Activated CD4-positive, alpha-beta T cell treated with anti-CD3 and anti-CD28 coated beads, Interleukin-2, amount 50 U/mL, for 48 hours (primary cell): Measurements from ENCODE around the gene PDE8A.

ENCODE experiments used
- DNase-seq, 2 experiments: peaks; one replicate each; pipeline ENCODE4 v3.0.0-alpha.2; 2020

The PDE8A gene

DNA sequence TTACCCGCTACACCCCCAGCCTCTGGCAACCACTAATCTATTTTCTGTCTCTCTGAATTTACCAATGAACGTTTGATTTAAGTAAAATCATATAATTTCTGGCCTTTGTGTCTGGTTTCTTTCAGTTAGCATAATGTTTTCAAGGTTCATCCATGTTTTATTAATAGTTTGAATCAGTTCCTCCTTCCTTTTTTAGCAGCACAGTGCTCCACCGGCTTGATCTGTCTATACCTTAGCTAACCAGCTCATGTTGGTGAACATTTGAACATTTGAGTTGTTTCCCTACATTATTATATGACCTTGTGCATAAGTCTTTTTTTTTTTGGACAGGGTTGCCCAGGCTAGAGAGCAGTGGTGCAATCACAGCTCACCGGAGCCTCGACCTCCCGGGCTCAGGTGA, 33.3 kb downstream of the PDE8A start:
- no peak for DNase-seq

DNA sequence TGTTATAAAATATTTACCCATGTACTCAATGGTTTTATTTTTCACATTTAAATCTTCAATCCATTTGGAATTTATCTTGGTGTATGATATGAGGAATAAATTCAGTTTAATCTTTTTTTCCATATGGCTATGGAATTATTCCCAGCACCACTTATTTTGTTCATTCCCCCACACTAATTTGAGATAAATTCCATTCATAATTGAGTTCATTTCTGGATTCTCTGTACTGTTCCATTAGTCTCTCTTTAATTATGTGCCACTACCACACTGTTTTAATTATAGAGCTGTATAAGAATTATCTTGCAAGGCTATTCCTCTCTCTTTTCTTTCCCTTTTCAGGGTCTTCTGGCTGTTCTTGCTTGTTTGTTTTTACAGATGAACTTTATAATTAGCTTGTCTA, 34.6 kb downstream of the PDE8A start:
- DNase-seq: no peak

DNA sequence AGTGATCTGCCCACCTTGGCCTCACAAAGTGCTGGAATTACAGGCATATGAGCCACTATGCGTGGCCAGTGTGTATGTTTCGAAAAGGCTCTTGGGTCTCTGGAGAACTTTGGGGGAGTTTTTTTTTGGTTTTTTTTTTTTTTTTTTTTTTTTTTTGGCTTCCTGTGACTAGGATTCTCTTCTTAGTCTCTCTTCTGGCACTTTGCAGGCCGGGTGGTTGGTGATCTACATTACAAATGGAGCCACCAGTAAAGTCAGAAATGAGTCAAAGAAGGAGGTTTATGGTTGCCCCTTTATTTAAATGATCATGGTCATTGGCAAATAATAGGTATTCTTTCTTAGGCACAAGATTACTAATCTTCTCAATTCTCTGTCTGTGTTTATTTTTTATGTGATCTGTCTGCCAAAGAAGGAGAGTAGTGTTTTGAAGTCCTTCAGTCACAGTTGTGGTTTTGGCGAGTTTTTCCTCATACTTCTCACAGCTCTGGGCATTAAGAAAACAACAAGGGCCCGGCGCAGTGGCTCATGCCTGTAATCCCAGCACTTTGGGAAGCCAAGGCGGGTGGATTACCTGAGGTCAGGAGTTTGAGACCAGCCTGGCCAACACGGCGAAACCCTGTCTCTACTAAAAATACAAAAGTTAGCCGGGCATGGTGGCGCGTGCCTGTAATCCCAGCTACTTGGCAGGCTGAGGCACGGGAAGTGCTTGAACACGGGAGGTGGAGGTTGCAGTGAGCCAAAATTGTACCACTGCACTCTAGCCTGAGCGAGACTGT, 38.3 kb downstream of the PDE8A start:
- no peak for DNase-seq

DNA sequence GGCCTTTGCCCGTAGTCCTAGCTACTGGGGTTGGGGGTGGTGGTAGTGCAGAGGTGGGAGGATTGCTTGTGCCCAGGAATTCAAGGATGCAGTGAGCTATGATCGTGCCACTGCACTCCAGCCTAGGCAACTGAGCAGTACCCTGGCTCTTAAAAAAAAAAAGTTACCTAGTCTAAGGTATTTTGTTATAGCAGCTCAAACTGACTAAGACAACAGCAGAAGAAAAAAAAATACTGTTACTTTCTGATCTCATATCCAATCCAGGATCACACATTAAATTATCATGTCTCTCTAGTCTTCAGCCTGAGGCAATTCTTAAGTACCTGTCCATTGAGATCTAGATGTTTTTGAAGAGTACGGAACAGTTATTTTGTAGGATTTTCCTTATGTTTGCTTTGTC, 39.8 kb downstream of the PDE8A start:
- no peak for DNase-seq

DNA sequence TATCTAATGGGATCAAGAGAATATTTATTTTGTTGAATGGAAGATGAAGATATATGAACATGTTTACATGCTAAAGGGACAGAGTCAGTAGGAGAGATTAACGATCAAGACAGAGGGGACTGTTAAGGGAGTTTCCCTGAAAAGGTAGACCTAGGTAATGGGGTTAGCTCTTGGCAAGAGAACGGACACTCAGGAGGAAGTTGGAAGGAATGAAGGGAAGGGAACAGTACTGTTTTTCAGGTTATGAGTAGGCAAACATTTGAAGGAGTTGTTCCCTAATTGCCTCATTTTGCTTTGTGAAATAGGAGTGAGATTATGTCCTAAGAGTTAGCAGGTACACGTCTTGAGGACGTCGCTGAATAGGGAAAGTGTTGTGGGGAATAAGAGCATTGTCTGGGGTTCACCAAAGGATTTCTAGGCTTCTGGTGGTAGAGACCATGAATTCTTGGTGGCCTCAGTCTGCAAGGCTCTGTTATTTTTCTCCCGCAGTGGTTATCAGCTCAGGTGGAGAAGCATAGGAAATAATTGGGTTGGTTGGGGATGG, 41.3 kb downstream of the PDE8A start:
- no peak for DNase-seq

DNA sequence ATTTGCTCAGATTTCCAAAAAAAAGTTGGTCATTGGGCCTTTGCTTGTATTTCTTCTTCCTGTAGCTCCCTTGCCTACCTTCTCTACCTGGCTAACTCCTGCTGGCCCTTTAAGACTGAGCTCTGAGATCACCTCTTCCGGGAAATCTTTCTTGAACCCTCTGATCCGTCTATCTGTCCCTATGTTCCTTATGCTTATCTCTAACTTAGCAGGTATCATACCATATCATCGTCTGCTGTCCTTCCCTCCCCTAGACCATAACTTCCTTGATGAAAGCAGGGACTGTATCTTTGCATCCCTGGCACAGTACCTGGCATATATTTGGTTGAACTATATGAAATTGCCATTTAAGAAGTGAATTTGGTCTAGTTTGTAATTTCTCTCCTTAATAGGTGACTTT, 42.3 kb downstream of the PDE8A start:
- no peak for DNase-seq

DNA sequence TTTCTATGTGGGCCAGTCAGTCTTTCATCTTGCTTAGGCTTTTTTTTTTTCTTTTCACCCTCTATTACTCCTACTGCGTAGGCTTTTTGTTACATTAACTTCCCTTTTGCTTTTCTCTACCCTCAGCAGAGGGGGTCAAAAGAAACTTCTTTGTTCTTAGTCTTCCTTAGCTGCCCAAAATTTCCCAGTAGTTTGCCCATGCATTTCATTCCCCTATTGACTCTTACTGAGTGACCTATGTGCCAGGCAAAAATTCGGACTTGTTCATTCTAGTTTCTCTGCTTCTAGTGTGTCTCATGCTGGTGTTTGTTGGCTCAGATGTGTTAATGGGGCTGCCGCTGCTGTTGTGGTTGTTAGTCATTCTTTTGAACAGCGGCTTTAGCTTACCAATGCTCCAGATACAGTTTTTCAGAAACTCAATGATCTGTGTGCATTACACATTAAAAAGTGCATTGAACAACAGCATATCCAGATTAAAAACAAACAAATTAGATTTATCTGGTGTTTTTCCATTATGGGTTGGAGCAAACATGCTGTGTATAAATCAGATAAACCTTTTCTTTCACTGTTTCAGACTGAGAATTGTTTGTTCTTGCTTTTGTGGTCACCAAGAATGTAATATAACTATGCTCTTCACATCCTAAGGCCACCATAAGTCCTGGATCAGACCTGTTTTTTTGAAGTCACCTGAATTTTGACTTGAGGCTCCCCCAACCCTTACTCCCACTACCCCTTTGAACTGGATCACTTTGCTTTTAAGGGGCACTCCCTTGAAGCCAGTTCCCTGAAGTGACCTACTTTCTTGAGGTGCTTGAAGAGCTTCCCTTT, 43.1 kb downstream of the PDE8A start:
- DNase-seq: no peak

DNA sequence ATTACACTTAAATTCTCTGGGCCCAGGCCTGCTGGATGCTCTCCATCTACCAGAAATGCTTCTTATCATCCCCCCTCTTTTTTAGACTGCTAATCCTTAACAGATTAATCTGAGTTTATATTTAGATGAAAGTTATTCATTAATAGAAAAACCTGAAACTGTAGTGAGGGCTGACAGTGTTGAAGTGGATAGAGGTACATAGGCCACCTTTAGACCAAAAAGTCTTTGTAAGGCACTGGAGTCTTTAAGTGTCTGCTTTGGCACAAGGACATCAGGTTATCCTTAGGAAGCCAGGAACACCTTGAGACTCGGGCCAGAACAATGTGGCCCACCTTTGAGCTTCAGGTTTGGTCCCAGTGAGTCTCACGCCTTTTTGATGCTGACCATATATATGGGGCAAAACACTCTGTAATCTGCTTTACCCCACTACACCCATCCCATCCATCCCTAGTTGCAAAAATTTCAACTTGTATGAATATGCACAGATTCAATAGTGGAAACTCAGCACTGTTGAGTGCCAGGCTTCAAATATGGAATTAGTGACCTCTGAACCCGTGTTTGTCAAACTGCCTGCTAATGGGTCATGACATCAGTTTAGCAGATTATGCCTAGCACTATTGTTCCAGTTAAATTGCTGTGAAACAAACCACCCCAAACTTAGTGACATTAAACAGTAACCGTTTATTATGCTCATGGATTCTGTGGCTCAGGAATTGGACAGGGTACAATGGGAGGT, 44.0 kb downstream of the PDE8A start:
- DNase-seq: no peak

DNA sequence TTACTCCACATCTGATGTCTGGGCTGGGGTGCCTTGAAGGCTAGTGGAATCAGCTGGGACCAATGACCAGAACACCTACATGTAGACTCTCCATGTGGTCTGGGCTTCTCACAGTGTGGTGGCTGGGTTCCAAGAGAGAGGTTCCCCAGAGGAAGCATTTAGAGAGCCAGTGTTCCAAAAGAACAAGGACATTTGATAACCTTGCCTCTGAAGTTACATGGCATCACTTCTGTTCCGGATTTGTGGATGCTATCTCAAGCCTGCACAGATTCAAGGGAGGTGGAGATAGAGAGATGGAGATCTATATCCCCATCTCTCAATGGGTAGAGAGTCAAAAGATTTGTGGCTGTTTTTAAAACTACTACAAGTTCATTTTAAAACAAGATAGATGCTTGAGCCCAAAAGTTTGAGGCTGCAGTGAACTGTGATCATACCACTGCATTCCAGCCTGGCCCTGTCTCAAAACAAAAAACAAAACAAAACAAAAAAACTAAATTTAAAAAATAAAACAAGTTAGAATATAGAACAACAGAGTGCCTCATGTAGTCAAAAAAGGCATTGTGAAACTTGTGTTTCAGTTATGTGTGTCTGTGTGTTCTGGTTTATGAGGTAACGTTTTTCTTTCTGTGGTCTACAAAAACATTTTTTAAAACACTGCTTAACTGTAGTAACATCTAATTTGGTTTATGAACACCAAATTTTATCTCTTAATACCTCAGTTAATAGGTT, 44.8 kb downstream of the PDE8A start:
- DNase-seq: no peak

DNA sequence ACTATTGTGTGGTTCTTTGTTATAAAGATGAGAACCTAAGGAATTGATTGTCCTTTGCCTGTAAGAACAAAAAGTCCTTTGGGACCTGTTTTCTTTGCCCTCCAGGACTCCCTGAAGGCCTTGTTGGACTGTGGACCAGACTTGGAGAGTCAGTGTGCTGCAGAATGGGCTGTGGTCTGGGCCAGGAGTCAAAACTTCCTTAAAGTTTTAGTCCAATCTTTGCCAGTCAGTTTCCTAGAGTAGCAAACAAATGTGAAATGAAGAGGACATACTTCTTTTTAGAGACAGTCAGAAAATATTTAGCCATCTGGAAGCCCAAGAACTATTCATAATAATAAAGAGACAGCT, 45.4 kb downstream of the PDE8A start:
- DNase-seq: no peak

DNA sequence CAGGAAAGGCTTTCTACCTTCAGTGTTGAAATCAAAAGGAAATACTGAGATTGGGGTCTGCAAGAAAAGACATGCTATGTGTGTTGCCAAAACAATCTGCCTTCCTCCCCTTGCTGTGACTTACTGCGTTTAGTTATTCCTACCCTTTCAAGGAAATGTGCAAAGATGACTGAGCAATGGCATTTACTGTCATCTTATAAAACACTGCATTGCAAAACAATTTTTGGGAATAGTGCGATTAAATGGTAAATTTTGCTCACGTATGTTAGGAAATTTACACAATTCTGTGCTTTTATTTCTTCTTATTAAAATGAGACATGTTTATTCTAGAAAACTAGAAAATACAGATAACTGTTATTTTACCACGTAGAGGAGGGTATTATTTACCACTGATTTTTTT, 45.8 kb downstream of the PDE8A start:
- DNase-seq: no peak

DNA sequence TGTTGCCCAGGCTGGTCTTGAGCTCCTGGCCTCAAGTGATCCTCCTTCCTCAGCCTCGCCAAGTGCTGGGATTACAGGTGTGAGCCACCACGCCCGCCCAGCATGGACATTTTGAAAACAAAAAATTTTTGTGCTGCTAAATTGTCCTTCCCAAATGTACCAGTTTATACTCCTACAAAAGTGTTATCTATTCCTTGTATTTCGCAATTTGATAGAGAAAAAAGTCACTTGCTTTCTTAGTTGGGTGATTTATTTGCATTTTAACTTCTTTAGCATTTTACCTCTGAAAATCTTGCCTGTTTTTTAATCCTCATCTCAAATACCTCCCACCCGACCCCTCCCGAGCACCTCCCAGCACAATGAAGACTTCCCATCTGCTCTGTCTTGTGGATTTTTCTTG, 46.8 kb downstream of the PDE8A start:
- no peak for DNase-seq

DNA sequence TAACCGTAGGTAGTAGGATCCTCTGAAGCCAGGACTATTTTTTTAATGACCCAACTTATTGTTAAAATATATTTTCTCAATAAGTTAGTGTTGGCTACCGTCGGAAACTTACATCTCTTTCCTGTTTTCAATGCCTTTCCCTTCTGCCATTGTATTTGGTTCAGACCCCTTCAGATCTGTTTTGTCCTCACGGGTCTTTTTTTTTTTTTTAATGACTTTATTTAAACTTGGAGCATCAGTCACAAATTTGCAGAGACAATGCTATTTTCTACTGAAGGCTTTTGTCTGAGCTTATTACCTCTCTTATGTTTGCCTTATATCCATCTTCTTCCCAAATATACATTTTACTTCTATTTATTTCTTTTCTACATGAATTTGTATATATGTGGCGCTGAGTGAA, 47.6 kb downstream of the PDE8A start:
- DNase-seq: no peak

DNA sequence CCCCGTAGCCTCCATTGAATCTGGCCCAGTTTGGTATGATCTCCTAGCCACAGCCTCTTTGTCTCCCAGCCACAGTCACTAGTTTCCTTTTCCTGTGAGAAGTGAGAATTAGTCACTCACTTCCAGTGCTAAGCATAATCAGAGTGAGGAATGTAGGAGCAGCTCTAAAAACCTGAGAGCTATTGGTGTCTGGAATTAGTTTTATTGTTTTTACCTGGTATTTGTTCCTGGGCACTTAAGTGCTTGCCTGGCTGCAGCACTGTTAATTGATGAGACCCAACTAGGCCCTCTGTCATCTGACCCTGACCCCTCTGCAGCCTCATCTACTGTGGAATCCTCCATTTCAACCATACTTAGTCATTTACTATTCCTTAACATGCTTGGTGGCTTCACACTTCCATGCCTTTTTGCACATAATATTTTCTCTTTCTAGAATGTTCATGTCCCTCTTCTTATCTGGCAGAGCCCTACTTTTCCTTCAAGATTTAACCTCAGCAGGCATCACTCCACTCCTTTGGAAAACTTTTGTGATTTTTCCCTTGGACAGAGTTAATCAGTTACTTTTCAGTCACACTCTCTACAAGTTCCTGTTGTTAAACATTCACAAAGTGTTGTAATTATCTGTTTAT, 48.8 kb downstream of the PDE8A start:
- peak in 1 of 2 experiments; percentile 24 for DNase-seq

DNA sequence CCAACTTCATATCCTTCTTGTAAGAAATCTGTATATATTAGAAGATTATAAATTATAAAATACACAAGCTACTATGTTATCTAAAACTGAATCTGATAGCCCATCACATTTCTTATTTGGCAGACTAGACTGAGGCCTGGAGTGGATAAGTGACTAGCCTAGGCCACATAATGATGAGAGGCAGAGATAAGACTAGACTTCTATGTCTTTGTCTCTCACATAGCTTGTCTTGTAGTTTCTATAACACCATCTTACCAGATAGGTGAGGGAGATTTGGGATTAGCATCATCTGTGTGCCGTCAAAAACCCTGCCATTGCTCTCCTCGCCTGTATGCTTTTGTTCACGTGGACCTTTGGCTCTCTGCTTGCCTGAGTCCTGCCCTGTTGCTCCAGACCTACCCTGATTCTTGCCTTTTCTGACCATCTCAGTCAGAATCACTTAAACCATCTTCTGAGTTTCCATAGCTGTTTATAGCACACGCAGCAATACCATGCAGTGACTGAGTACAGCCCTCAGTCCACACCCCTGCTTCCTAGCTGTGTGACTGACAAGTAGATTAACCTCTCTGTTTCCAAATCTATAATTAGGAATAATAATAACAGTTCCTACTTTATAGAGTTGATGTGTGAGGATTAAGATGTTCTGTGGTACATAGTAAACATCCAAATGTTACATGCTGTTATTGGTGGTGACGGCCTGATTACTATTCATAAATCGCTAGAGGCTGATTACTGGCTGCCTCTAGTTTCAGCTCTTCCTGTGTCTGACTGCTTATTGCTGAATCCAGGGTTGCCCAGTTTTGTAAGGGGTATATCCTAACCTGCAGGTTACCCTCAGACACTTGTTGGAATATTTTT, 49.7 kb downstream of the PDE8A start:
- no peak for DNase-seq

DNA sequence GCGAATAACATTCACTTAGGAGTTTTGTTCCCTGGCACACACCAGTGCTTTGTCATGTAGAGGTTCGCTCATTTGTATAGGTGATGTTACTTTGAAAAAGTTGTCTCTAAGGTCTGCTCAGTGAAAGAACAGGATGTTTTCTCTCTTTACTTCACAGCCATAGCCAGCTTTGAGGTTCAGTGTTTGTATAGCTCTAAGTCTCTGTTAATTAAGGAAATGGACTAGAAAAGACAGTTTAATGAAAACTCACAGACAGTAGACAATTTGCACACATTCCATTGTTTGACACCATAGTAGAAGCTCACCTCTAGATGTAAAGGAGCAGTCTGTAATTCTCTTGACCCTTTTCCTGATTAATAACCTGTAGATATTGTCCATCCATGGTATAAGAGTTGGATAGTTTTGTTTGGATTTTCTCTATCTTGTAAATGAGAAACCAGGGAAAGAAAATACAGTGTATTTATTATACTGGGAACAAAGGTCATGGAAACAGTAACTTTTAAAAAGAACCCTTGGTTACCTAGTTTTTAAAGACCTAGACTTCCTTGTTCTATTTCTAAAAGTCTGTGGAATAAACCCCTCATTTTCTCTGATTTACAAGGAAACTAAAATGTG, 50.4 kb downstream of the PDE8A start:
- no peak for DNase-seq

DNA sequence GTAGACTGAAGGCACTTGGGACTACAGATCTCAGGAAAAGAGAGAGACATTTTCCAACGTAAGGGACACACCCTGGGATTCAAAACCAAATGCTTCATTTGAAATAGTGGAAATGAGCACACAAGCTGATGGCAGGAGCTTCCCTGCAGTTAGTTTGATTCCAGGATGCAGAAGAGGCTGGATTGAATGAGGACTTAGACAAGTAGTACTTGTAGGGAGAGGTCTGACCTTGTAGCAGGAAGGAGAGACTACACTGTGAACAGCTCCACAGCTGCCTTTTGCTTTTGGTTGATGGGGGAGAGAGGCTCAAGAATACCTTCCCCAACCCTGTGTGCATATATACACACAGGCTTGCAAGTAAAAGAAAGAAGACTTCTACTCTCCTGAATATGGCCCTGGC, 51.5 kb downstream of the PDE8A start:
- no peak for DNase-seq

DNA sequence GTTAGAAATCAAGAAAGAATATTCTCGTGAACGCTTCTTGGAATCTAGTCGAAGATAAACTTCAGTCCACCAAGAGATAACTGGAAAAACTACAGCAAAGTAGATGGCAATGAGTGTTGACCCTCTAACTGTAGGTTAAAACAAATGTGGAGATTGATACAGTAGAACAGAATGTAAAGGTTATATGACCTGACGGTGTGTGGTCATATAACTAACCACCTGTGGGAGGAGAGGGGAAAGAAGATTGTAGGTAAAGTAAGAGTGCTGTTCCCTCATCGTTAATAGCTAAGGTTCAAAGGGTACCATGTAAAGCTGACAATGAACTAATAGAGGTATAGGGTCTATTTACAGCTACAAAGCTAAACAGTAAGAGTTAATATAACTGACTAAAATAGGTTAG, 52.6 kb downstream of the PDE8A start:
- no peak for DNase-seq

DNA sequence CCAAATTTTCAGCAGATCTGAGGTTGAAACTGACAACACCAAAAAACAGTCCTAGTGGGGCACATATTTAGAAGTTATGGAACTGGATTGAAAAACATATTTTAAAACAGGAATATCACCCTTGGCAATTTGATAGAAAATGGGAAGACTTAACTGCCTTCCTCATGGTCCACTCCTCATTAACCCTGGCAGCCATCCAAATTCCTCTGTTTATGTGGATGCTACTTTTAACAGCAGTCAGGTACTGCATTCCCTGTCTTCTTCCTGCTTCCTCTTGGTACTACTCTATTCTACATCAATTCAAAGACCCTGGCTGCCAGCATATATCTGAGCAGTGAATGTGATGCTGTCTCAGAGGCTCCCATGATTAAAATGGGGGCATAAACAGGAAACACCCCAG, 54.3 kb downstream of the PDE8A start:
- no peak for DNase-seq

DNA sequence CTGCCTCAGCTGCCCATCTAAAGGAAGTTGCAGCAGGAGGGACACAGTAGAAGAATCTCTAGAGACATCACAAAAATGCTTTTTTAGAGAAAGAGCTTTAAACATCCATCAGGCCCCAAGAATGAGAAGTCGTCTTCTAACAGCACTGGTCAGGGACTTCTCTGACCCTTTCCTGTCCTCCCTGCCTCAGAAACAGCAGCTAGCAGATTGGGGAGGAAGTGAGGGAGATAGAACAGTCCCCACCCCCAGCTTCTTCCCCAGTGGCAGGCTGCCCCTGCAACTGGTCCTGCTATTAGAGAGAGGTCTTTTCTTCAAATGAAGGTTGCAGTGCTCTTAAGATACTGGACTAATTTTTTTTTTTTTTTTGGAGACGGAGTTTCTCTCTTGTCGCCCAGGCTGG, 55.1 kb downstream of the PDE8A start:
- DNase-seq: no peak

DNA sequence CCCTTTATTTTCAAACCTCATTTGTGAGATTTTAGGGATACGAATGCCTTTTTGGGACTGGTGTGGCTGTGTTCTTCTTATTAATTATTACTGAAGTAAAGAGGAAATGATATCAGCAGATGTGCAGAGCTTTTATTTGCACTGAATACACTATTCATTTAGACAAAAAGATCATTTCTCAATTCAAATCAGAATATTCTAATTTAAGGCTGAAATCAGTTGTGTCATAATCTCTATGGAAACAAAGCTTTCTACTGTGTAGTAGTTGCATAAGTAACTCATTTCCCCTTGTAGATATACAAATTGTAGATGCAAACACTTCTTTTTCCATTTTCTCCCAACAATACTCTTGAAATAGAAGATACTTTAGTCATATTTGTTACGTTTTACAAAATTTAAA, 56.0 kb downstream of the PDE8A start:
- no peak for DNase-seq
